ENCODE measurements around the gene TCHP. TPM values are rescaled to one million over a fixed set of nuclear protein-coding genes. Genes with fewer than 3 reads are reported as not detected.
"Not testable (repeated sequence)": the region's sequence is repeated elsewhere in the genome, so short reads cannot be mapped to it uniquely, and the experiment has no call there.

Gene TCHP
- total RNA-seq, 6 experiments from 2014 or later = 4.9 to 8.8 (median 6.8) TPM

DNA sequence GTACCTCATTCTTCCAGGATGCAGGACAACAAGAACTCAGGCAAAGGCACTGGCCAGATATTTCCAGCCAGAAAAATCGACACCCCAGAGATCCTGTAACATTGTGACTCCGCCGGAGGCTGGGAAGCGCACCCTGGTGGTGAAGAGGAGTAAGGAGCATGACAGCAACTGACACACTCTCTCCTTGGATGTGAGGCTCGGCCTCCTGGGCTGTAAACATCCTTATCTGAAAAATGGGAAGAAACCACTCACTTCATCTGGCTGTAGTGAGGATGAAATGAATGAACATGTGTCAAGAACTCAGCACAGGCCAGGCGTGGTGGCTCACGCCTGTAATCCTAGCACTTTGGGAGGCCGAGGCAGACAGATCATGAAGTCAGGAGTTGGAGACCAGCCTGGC lies 27.5 kb downstream of the TCHP start:
- DNase-seq = no peak

DNA sequence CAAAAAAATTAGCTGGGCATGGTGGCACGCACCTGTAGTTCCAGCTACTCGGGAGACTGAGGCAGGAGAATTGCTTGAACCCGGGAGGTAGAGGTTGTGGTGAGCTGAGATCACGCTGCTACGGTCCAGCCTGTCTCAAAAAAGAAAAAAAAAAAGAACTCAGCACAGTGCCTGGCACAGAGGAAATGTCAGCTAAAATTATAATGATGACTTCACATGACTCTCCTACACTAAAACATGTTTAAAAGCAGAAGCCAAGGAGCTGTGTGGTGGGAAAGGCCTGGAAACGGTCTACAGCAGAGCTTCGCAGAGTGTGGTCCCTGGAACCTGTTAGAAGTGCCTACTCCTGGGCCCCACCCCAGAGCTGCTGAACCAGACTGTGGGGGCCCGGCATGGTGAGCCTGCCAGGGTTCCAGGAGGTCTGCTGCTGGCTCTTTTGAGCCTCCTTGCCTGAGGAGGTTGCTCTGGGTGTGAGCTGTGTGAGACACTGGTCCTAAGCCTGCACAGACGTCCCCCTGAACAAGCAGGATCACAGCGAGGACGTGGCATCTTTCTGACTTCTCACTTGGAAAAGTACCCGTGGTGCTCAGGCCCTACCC lies 28.1 kb downstream of the TCHP start:
- Histone ChIP-seq H3K9me3 (no peaks in the 10 kb centered on the region), H3K27me3 (no peaks in the 10 kb centered on the region), H3K4me1 (no peaks in the 10 kb centered on the region), H3K27ac (no peak overlapping the region), H3K36me3 (peaks cover 8 to 30% (median 17%) of the 10 kb centered on the region in 4 donors), H3K4me3 (no peak overlapping the region)
- TF ChIP-seq, protein P1, sequence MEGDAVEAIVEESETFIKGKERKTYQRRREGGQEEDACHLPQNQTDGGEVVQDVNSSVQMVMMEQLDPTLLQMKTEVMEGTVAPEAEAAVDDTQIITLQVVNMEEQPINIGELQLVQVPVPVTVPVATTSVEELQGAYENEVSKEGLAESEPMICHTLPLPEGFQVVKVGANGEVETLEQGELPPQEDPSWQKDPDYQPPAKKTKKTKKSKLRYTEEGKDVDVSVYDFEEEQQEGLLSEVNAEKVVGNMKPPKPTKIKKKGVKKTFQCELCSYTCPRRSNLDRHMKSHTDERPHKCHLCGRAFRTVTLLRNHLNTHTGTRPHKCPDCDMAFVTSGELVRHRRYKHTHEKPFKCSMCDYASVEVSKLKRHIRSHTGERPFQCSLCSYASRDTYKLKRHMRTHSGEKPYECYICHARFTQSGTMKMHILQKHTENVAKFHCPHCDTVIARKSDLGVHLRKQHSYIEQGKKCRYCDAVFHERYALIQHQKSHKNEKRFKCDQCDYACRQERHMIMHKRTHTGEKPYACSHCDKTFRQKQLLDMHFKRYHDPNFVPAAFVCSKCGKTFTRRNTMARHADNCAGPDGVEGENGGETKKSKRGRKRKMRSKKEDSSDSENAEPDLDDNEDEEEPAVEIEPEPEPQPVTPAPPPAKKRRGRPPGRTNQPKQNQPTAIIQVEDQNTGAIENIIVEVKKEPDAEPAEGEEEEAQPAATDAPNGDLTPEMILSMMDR (IDR thresholded peaks at IDR 0.05) = no peak
- TF ChIP-seq POLR2A (IDR thresholded peaks at IDR 0.05) = no peak
- DNase-seq (no peak), ATAC-seq (no peak)
- 68% methylated on average over 6 of the region's 12 CpGs for WGBS (ENCODE audit: insufficient coverage, low coverage, low lambda C conversion rate, missing lambda C conversion rate)
- intact Hi-C loops (cut with DNase I) = no loop called here

More for the DNA sequence above, 27.5 kb downstream of the TCHP start:
- Histone ChIP-seq H3K4me3 (no peak overlapping the region), H3K27ac (no peak overlapping the region), H3K4me1 (no peaks in the 10 kb centered on the region), H3K36me3 (peaks cover 7 to 25% (median 17%) of the 10 kb centered on the region in 4 donors), H3K27me3 (no peaks in the 10 kb centered on the region), H3K9me3 (no peaks in the 10 kb centered on the region)
- 51% methylated on average over 6 of the region's 8 CpGs for WGBS (ENCODE audit: insufficient coverage, low coverage, low lambda C conversion rate, missing lambda C conversion rate)
- TF ChIP-seq, protein P1 (IDR thresholded peaks at IDR 0.05) = peak; percentile 55 to 66 (median 60)
- no peak for TF ChIP-seq POLR2A (IDR thresholded peaks at IDR 0.05)
- intact Hi-C loops (cut with DNase I) = no loop called here
- peak; percentile 78 to 82 (median 78) for ATAC-seq

DNA sequence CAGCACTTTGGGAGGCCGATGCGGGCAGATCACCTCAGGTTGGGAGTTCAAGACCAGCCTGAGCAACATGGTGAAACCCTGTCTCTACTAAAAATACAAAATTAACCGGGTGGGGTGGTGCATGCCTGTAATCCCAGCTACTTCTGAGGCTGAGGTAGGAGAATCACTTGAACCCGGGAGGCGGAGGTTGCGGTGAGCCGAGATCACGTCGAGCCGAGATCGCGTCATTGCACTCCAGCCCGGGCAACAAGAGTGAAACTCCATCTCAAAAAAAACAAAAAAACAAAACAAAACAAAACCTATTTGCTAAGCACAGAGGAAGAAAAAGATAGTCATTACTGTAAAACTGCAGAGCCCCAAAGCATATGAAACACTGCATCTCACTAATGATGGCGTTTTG lies 29.3 kb downstream of the TCHP start:
- ATAC-seq; H3K27ac ChIP-seq; H3K4me1 ChIP-seq; H3K27me3 ChIP-seq; intact Hi-C loops (cut with DNase I); H3K9me3 ChIP-seq; DNase-seq; H3K4me3 ChIP-seq: not testable (repeated sequence)
- H3K36me3 ChIP-seq = peaks cover 8 to 42% (median 22%) of the 10 kb centered on the region in 4 donors
- WGBS (ENCODE audit: insufficient coverage, low coverage, low lambda C conversion rate, missing lambda C conversion rate) = 92% methylated on average over 13 of the region's 14 CpGs

DNA sequence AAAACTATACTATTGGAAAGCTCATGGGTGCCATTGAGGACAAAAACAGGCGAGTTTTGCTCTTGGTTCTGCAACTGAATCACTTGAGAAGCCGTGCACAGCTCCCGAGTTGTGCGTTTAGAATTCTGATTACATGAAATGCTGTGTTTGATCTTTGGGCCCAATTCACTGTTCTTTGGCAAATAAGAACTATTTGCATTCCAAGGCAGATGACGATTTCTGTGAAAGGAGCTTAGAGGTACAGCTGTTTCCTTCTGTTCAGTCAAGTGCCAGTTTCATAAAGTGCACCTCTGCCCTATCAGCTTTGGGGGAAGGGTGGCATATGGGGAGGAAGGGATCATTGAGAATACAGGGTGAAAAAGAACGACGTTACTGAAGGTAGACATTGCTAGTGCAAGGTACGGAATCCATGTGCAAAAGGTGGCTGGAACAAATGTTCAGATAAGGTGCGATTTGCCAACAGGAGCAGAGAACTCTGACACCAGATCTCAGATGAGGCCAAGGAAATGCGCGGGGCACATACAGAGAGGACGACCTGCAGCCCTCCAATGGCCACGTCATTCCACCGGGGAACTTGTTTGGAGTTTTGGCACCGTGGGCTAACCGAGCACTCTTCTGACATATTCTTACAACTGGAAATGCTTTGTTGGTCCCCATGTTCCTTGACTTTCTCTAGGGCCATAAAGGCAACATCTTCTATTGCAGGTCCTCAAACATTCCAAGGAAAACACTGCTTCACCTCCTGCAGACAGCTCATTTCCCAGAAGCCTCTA lies 30.1 kb downstream of the TCHP start:
- H3K9me3 ChIP-seq = no peaks in the 10 kb centered on the region
- H3K27ac ChIP-seq = no peak overlapping the region
- TF ChIP-seq POLR2A (IDR thresholded peaks at IDR 0.05) = no peak
- TF ChIP-seq, protein P1 (IDR thresholded peaks at IDR 0.05) = no peak
- no peaks in the 10 kb centered on the region for H3K4me1 ChIP-seq
- no peaks in the 10 kb centered on the region for H3K27me3 ChIP-seq
- 59% methylated on average over 9 of the region's 16 CpGs for WGBS (ENCODE audit: insufficient coverage, low coverage, low lambda C conversion rate, missing lambda C conversion rate)
- ATAC-seq = no peak
- peaks cover 8 to 48% (median 22%) of the 10 kb centered on the region in 4 donors for H3K36me3 ChIP-seq
- H3K4me3 ChIP-seq = no peak overlapping the region
- DNase-seq = no peak
- intact Hi-C loops (cut with DNase I) = no loop called here

DNA sequence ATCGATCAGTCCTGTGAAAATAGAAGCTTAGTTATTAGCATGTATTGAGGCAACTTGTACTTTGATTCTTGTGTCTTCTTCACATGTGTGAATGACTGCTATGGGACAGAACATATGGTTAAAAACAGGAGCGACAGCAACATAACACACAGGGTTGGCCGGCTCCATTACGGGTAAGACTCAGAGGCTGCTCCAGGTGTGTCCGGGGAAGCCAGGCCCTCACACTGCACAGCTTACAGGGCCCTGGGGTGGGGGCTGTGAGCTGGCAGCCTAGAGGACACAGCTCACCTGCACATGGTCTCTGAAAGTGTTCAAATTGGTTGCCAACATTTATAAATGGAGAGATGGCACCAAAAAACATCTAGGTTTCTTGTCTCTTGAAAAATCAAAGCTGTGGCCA lies 31.1 kb downstream of the TCHP start:
- Histone ChIP-seq H3K27me3 (no peaks in the 10 kb centered on the region), H3K36me3 (peaks cover 8 to 55% (median 22%) of the 10 kb centered on the region in 4 donors), H3K4me1 (no peaks in the 10 kb centered on the region), H3K27ac (no peak overlapping the region), H3K4me3 (no peak overlapping the region), H3K9me3 (no peaks in the 10 kb centered on the region)
- ATAC-seq = no peak
- intact Hi-C loops (cut with DNase I) = no loop called here
- TF ChIP-seq, protein P1 (IDR thresholded peaks at IDR 0.05) = no peak
- TF ChIP-seq POLR2A (IDR thresholded peaks at IDR 0.05) = no peak
- WGBS (ENCODE audit: insufficient coverage, low coverage, low lambda C conversion rate, missing lambda C conversion rate) = 100% methylated on average over 2 of the region's 5 CpGs
- DNase-seq = peak in 1 of 3 donors; percentile 39
